ENCODE results near the gene UQCRFS1. TPM values are rescaled to one million over a fixed set of nuclear protein-coding genes. Genes with fewer than 3 reads are reported as not detected.

Gene UQCRFS1
- total RNA-seq, 6 experiments from 2014 or later, result 35.0 to 40.6 (median 36.6) TPM

GRCh38 chr19:29247471-29247870 lies 34.5 kb upstream of the UQCRFS1 start:
- Mint-ChIP-seq H3K9me3 (no peaks in the 10 kb centered on the region), H3K36me3 (ENCODE audit: low read depth) (no peaks in the 10 kb centered on the region), H3K27me3 (ENCODE audit: insufficient read depth) (peaks cover 8% of the 10 kb centered on the region), H3K4me3 (no peak overlapping the region), H3K27ac (no peak overlapping the region), H3K4me1 (ENCODE audit: low read depth) (no peaks in the 10 kb centered on the region)
- TF ChIP-seq CTCF (IDR thresholded peaks at IDR 0.05), result no peak
- DNase-seq, result no peak

- no peaks in the 10 kb centered on the region for H3K9me3 Mint-ChIP-seq
- peaks cover 8% of the 10 kb centered on the region for H3K27me3 Mint-ChIP-seq (ENCODE audit: insufficient read depth)
- no peak overlapping the region for H3K4me3 Mint-ChIP-seq
- H3K4me1 Mint-ChIP-seq (ENCODE audit: low read depth), result no peaks in the 10 kb centered on the region
- no peak for DNase-seq
- H3K36me3 Mint-ChIP-seq (ENCODE audit: low read depth), result no peaks in the 10 kb centered on the region
- no peak overlapping the region for H3K27ac Mint-ChIP-seq
- TF ChIP-seq CTCF (IDR thresholded peaks at IDR 0.05), result no peak
These were observed 34.1 kb upstream of the UQCRFS1 start for GRCh38 chr19:29247051-29247450.

GRCh38 chr19:29245215-29245614 lies 32.3 kb upstream of the UQCRFS1 start:
- Mint-ChIP-seq H3K27me3 (ENCODE audit: insufficient read depth) (peaks cover 11% of the 10 kb centered on the region), H3K4me3 (no peak overlapping the region)

GRCh38 chr19:29241324-29241723 lies 28.4 kb upstream of the UQCRFS1 start:
- no peak for DNase-seq
- Mint-ChIP-seq H3K4me3 (no peak overlapping the region), H3K27me3 (ENCODE audit: insufficient read depth) (peaks cover 8% of the 10 kb centered on the region), H3K36me3 (ENCODE audit: low read depth) (no peaks in the 10 kb centered on the region), H3K27ac (no peak overlapping the region), H3K9me3 (no peaks in the 10 kb centered on the region), H3K4me1 (ENCODE audit: low read depth) (no peaks in the 10 kb centered on the region)
- TF ChIP-seq CTCF (IDR thresholded peaks at IDR 0.05), result no peak

More at GRCh38 chr19:29245215-29245614, 32.3 kb upstream of the UQCRFS1 start:
- Mint-ChIP-seq H3K36me3 (ENCODE audit: low read depth) (no peaks in the 10 kb centered on the region), H3K27ac (no peak overlapping the region), H3K4me1 (ENCODE audit: low read depth) (no peaks in the 10 kb centered on the region), H3K9me3 (no peaks in the 10 kb centered on the region)
- TF ChIP-seq CTCF (IDR thresholded peaks at IDR 0.05), result no peak
- no peak for DNase-seq

- peaks cover 3% of the 10 kb centered on the region for H3K27me3 Mint-ChIP-seq (ENCODE audit: insufficient read depth)
- H3K36me3 Mint-ChIP-seq (ENCODE audit: low read depth), result no peaks in the 10 kb centered on the region
- no peak for DNase-seq
- H3K4me3 Mint-ChIP-seq, result no peak overlapping the region
- no peak for TF ChIP-seq CTCF (IDR thresholded peaks at IDR 0.05)
- H3K4me1 Mint-ChIP-seq (ENCODE audit: low read depth), result no peaks in the 10 kb centered on the region
- H3K27ac Mint-ChIP-seq, result no peak overlapping the region
- no peaks in the 10 kb centered on the region for H3K9me3 Mint-ChIP-seq
These were observed 26.3 kb upstream of the UQCRFS1 start for GRCh38 chr19:29239213-29239776.

- Mint-ChIP-seq H3K36me3 (ENCODE audit: low read depth) (no peaks in the 10 kb centered on the region), H3K27me3 (ENCODE audit: insufficient read depth) (no peaks in the 10 kb centered on the region; the same call in 1 of the 2 replicates), H3K9me3 (no peaks in the 10 kb centered on the region), H3K4me1 (ENCODE audit: low read depth) (no peaks in the 10 kb centered on the region), H3K4me3 (no peak overlapping the region), H3K27ac (no peak overlapping the region)
- DNase-seq, result no peak
- no peak for TF ChIP-seq CTCF (IDR thresholded peaks at IDR 0.05)
These were observed 20.6 kb upstream of the UQCRFS1 start for GRCh38 chr19:29233591-29233990.

Measured in HFFc6 (cell line).